OCI-M1 (cell line): ENCODE data around the gene MAPK1.
"Not testable (repeated sequence)": the region's sequence is repeated elsewhere in the genome, so short reads cannot be mapped to it uniquely, and the experiment has no call there.

Experiments used
- DNase-seq: peaks from one replicate; lab custom pipeline; 2025; lab: John Stamatoyannopoulos, UW

Gene MAPK1

DNA sequence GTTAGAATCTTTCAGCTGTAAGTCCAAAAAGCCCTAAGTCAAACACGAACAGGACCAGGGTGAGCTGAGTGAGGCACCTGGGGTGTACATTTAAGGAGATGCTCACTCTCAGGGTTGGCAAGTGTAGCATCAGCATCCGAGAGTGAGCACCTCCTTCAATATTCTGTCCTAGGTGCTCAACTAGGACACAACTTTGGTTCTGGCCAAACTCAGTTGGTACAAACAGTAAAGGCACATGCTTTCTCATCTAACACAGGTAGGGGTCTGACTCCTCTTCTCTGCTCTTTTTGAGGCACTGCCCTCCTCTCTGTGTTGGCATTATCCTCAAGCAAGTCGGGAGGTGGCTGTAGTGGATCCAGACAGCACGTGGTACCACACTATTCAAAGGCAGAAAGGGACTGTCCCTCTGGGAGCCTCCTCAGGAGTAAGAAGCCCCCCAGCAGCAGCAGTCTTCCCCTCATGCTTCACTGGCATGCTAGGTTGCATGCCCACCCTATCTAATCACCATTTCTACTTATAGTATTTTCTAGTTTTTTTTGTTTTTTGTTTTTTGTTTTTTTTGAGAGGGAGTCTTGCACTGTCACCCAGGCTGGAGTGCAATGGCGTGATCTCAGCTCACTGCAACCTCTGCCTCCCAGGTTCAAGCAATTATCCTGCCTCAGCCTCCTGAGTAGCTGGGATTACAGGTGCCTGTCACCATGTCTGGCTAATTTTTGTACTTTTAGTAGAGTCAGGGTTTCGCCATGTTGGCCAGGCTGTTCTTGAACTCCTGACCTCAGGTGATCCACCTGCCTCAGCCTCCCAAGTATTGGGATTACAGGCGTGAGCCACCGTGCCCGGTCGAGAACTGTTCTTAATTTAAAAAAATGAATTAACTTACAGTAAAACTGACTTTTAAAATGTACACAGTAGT, 14.7 kb upstream of the MAPK1 start:
- DNase-seq, result no peak

DNA sequence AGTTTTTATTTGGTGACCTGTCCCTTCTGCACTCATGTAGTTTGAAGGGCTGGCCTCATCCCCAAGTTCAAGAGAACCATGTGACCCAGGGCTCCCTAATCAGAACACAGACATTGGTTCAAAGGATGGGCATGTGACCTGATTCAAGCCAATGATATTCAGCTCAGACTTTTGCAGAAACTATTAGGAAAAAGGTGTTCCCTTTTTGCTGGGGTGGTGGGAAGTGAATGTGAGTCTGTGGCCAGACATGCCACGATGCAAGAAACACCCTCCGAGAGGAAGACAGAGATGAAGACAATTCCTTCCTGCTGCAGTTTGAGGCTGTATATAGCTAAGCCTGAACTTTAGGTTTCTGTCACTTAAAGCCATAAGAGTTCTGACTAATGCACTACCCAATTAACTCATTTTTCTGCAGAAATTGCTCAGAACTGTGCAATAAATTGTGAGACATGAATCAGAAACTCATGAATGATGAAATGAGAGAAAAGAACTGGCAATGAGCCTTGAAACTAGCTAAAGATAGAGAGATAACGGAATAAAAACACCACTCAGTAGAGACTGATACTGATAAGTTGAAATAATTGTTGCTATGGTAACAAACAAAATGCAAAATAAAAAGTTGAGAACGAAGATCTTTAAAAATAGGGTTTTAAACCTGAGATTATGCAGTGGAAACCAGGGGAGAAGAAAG, 9.2 kb upstream of the MAPK1 start:
- DNase-seq, result peak; percentile 77

DNA sequence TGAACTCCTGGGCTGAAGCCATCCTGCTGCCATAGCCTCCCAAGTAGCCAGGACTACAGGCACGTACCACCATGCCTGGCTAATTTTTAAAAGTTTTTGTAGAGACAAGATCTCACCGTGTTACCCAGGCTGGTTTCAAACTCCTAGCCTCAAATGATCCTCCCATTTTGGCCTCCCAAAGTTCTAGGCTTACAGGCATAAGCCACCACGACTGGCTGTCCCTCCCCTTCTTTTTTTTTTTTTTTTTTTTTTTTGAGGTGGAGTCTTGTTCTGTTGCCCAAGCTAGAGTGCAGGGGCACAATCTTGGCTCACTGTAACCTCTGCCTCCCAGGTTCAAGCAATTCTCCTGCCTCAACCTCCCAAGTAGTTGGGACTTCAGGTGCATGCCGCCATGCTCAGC, 7.5 kb upstream of the MAPK1 start:
- DNase-seq, result not testable (repeated sequence)

DNA sequence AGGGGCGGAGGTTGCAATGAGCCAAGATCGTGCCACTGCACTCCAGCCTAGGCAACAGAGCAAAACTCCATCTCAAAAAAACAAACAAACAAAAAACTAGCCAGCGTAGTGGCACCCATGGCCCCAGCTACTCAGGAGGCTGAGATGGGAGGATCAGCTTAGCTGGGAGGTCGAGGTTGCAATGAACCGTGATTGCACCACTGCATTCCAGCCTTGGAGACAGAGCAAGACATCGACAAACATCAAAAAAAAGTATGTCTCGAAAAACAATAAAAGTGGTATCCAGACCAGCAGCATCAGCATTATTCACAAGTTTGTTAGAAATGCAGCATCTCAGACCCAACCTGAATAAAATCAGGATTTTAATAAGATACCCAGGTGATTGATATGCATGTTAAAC, 6.2 kb upstream of the MAPK1 start:
- DNase-seq, result no peak

DNA sequence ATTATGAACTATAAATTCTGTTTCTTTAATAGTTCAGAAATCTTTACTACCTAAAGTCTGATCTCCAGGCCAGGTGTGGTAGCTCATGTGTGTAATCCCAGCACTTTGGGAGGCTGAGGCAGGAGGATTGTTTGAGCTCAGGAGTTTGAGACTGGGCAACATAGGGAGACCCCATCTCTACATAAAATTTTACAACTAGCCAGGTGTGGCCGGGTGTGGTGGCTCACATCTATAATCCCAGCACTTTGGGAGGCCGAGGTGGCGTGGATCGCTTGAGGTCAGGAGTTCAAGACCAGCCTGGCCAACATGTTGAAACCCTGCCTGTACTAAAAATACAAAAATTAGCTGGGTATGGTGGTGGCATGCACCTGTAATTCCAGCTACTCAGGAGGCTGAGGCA, 5.3 kb upstream of the MAPK1 start:
- not testable (repeated sequence) for DNase-seq

DNA sequence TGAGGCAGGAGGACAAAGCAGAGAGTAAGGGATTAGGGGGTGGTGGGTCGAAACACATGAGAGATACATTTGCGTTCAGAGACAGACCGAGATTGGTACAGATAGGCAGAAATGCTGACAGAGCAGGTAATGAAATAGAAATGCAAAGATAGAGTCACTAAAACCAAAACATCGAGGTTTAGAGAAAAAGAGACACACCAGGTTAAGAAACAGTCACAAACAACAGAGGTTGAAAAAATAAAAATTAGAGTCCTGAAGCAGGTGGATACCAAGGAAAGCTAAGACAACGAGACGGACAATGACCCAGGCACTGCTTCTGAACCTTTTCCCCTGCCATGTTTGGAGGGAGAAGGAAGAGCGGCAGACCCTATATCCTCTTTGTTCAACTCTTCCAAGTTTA, 1.2 kb upstream of the MAPK1 start:
- no peak for DNase-seq

DNA sequence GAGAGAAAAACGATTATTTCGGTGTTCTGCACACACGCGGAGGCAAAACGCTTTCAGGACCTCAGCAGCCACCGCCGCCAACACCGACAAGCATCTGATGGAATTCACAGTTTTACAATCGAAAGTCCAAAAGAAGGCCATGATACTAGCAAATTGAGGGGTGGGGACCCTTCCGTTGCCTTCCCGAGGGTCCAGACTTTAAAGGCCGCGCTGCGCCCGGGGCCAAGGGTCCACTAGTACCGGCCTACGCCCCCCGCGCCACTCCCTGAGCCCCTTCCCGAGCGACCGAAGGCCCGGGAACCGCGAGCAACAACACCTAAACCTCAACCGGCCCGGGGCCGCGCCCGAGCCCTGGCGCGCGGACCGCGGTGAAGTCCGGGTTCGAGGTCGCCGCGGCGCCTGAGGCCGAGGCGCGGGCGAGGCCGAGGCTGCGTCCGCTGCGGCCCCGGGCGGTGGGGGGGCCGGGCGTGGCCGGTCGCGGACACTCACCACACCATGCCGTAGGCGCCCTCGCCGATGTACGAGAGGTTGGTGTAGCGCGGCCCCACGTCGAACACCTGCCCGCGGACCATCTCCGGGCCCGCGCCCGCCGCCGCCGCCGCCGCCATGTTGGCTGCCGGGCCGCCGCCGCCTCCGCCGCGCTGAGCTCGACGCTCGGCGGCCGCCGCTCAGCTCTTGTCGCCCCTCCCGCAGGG, 465 bp downstream of the MAPK1 start:
- DNase-seq, result peak; percentile 79

DNA sequence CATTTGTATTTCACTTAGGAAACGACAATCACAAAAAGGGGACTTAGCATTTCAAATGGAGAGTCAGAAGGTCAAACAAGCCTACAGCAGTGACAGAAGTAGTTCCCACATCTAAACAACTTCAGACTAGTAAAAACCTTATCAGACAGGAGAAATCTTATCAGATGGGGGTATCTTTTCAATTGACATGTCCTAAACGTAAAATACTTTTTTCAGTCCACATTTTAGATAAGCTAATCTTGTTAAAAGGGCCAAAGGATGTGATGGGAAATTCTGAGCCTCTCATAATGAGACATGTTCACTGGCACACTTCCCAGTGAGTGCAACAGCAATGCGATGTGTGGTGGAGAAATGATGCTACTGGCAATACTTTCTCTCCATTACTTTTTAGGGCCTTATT, 2.4 kb downstream of the MAPK1 start:
- peak; percentile 74 for DNase-seq

DNA sequence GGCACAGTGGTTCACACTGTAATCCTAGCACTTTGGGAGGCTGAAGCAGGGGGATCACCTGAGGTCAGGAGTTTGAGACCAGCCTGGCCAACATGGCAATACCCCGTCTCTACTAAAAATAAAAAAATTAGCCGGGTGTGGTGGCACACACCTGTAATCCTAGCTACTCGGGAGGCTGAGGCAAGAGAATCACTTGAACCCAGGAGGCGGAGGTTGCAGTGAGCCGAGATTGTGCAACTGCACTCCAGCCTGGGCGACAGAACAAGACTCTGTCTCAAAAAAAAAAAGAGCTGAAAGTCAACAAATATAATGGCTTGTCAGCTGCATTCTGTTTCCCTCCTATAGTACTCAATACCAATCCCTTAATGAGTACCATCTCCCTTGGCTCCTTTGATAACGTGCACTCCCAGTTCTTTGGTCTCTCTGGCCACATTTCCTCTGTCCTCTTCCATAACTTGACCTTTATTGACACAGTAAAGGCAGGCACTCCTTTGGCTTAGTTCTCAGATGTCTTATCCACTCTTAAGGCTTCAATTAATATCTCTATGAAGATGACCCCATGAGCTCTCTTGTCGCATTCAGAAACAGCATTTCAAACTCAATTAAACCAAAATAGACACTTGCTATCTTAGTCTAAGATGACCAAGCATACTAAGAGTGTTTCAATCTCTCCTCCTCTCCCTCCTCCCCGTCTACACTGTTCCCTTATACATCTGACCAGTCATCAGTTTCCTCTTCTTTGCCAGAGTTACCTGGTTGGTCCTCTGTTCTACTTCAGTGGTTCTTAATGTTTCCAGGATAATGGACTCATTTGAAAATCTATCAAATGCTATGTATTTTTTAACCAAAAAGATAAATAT, 4.8 kb downstream of the MAPK1 start:
- peak; percentile 56 for DNase-seq

DNA sequence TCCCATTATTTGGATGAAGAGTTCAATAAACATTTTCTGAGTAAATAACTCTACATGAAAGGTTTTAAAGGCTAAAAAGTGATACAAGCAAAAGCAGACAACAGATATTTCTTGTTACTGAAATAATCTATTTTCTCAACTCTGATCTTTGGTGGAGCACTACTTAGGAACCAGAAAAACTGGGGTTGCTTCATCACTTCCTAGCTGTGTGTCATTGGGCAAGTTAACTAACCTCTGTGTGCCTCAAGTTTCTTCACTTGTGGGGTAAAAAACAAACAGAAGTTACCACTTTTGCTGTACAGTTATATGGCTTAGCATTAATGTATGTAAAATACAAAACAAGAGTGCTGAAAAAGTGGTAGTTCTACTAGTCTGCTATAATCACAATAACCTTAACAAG, 5.6 kb downstream of the MAPK1 start:
- no peak for DNase-seq

DNA sequence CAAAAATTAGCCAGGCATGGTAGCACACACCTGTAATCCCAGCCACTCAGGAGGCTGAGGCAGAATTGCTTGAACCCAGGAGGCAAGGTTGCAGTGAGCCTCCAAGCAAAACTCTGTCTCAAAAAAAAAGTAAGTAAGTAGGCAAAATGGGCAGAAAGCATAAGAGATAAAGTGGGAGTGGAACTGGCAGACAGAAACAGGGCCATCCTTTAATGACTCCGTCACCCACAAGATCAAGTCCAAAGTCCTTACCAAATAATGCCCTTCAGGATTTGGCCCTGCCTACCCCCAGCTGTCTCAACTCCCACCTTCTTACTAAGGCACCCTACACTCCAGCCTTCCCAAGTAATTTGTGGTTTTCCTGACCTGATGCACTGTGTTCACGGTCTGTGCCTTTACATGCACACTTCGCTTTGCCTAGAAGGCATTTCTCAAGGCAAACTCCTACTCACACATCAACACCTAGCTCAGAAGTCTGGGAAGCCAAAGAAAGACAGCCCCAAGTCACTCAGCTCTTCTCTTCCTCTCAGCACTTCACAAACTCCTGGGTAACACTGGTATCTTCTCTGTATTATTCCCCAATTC, 6.1 kb downstream of the MAPK1 start:
- no peak for DNase-seq

DNA sequence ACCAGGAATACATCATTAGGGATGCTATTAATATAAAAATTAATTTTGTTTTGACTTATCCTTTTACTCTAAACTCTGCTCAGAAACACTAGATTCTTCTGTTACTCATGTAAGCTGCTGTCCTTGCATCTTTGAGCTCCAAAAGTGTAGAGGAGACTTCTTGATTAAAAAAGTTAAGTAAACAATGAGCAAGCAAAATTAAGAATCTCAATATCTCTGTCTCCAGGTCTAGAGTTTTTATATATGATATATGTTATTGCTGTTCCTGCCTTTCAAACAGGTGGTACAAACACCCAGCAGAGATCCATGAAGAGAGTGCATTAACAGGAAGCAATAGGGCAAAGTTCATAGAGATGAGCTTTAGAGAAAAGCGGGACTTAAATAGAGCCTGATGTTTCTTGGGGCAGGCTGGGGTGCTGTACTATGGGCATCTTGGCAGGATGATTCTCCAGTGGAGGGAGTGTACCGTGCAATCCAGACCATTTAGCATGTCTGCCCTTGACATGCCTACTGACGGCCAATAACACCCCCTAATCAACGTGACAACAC, 6.9 kb downstream of the MAPK1 start:
- peak; percentile 34 for DNase-seq

DNA sequence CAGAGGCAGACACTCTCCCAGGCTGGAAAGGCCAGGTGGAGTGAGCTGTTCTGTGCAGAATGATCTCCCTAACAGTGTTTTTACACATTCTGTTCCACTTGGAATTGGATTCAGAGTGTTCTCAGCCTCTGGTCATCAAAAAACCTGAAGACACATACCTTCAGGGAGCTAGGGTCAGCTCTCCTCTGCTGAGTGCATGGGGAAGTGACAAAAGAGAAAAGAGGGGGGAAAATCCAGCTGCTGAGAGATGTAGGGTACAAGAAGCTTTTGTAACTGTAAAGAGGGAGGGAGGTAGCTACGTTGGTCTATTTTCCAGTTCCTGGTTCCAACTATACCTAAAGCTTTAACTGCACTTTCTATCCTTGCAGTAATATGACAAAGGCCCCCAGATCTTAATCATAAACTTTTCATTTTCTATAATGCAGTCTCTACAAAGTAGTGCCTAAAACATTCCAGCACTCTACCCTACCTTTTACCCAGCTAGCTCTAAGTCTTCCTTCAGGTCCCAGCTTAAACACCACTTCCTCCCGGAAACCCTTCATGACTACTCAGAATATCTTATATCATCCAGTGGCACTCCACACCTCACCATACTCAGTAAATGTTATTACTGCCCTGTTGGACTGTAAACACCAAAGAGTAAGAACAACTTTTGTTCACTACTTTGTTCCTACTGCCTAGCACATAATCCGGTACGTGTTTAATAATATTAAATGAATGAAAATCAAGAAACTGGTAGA, 9.2 kb downstream of the MAPK1 start:
- no peak for DNase-seq

DNA sequence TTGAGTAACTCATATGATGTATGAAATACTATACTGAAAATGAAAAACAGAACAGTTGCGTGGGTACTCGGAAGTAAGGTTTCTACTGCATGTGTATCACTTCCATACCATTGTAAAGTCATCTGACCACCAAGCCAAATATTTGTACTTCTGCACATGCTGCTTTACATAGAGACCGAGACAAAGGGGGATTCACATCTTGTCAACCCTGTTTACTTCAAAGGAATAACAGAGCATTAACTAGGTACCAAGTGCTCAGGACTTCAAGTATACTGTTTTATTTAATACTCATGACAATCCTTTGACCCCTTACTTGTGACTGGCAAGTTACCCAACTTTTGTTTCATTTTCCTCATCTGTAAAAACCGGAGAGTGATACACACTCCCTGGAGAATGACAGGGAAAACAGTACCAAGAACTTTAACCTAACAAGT, 9.9 kb downstream of the MAPK1 start:
- DNase-seq, result no peak

DNA sequence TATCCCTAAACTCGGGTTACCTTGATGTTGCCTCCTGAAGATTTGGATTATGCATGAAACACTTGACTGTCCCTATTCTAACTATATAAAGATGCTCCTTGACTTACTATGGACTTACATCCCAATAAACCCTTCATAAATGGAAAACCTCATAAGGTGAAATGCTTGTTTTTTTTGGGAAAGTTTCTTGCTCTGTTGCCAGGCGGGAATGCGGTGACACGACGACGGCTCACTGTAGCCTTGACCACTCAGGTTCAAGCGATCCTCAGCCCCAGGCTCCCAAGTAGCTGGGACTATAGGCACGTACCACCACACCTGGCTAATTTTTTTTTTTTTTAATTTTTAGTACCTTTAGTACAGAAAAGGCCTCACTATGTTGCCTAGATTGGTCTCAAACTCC, 10.6 kb downstream of the MAPK1 start:
- no peak for DNase-seq

DNA sequence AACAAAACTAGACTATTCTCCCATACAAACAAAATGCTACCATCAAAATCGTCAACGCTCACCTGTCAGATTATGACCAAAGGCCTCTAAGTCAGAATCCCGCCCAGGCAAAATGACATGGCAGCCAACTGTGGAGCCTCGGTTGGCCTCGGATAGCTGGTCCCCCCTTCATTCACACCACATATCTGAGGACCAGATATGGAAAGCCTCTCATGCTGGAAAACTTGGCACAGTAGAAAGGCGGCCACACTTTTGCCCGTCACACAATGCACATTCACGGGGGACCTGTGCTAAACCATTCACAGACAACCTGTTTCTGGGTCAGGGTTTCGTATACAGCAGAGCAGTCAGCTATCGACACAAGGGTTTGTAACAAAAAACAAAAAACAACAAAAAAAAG, 11.2 kb downstream of the MAPK1 start:
- no peak for DNase-seq

DNA sequence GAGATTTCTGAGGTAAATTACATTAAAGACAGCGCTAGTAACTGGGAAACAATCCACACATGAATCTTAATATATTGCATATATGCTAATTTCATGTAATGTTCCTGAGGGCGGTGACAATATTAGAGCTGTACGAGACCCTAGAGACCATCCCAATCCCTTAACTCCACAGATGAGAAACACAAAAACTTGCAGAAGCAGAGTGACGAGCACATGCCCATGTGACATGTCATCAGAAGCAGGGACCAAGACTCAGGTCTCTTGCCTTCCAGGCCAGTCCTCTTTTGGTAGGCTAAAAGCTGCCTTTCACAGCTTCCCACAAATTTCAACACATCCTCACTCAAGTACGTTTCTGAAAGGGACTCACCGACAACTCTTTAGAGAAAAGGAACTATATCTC, 11.8 kb downstream of the MAPK1 start:
- DNase-seq, result no peak

DNA sequence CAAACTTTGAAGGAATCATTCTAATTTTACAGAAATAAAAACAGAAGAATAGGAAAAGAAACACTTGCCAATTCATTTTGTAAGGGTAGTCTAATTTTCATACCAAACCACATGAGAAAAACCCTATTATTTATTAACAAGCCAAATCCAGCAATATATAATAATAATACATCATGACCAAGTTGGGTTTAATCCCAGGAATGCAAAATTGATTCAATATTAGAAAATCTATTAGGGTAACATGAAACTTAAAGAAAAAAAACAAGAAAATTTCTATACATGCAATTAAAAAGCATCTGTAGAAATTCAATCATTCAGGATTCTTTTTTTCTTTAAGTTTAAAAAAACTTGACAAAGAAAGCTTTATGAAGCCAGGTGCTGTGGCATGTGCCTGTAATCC, 16.8 kb downstream of the MAPK1 start:
- no peak for DNase-seq

DNA sequence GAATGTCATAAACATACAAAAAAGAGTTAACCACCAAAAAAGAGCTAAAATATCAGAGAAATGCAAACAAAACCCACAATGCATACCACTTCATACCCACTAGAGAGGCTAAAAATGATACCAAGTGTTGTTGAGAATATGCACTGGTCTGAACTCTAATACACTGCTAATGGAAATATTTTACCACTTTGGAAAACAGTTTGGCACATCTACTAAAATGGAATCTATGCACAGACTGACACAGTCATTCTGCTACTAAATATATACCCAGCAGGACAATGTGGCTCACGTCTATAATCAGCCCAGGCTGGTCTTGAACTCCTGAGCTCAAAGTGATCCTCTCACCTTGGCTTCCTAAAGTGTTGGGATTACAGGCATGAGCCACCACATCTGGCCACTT, 18.0 kb downstream of the MAPK1 start:
- DNase-seq, result no peak

DNA sequence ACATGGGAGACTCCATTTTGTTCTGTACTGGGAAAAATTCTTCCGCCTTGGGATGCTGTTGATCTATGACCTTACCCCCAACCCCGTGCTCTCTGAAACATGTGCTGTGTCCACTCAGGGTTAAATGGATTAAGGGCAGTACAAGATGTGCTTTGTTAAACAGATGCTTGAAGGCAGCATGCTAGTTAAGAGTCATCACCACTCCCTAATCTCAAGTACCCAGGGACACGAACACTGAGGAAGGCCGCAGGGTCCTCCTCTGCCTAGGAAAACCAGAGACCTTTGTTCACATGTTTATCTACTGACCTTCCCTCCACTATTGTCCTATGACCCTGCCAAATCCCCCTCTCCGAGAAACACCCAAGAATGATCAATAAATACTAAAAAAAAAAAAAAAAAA, 19.4 kb downstream of the MAPK1 start:
- not testable (repeated sequence) for DNase-seq
